HepG2 (cell line): ENCODE results near the gene COBL. TPM values are rescaled to one million over a fixed set of nuclear protein-coding genes. Genes with fewer than 3 reads are reported as not detected.

Source experiments
- ATAC-seq: fragments of 200-7000 bp; cut with Tn5 transposase; 3 replicates; pipeline ENCODE4 v1.9.1; 2020; ENCODE audit warnings: mild to moderate bottlenecking, moderate library complexity
- BruUV-seq: library from RNA; stranded (reverse); fragments of 400-500 nt; replicated peaks from 2 replicates; lab custom pipeline; 2021; lab: Mats Ljungman, UMichigan
- CTCF ChIA-PET: fragments of 300-600 bp; formaldehyde crosslinking; extraction: SDS; loops from one replicate; lab custom pipeline; 2021; ENCODE audit warnings: low total read pairs, inconsistent platforms, low intra/inter-chr PET ratio; lab: Yijun Ruan, JAX
- POLR2A ChIA-PET: fragments of 350-600 bp; sonication (Branson Sonifier 250); formaldehyde crosslinking; loops from one replicate; lab custom pipeline; 2020; ENCODE audit warnings: antibody characterized with exemption, inconsistent platforms; lab: Yijun Ruan, JAX
- DNase-seq: peaks from one replicate; pipeline ENCODE4 v3.0.0-alpha.2; 2015; ENCODE audit warnings: low spot score
- FAIRE-seq: peaks from 3 replicates; lab custom pipeline; 2011; peaks lifted over from hg19 to GRCh38; lab: Jason Lieb, UNC
- H2AFZ ChIP-seq: one replicate; pipeline ENCODE4 v1.6.1; 2011; ENCODE audit warnings: low read length, inconsistent platforms
- H3K27ac ChIP-seq: fragments of 300-600 bp; 3 replicates; pipeline ENCODE4 v1.8.0; 2011; ENCODE audit warnings: mixed run types, mild to moderate bottlenecking, mixed read lengths, low read length, inconsistent platforms; ENCODE audit not compliant: insufficient read depth; ENCODE audit errors: extremely low read length
- H3K27me3 ChIP-seq, 2 experiments: fragments of 200-600 bp in 1 of 2; 2 replicates in 1 of 2; 3 replicates in 1 of 2; pipeline versions ENCODE4 v1.6.0 to v1.8.0; 2011; ENCODE audit warnings: low read length in 2 of 2, mild to moderate bottlenecking in 2 of 2, moderate library complexity in 2 of 2, inconsistent platforms in 1 of 2; ENCODE audit not compliant: insufficient read depth in 2 of 2, control insufficient read depth in 1 of 2
- H3K36me3 ChIP-seq, 2 experiments: fragments of 200-600 bp in 1 of 2; replicated peaks in 1 of 2; 2 replicates in 1 of 2; 3 replicates in 1 of 2; pipeline versions ENCODE4 v1.5.1 to v1.8.0; 2011; ENCODE audit warnings: low read length in 2 of 2, inconsistent platforms in 1 of 2; ENCODE audit not compliant: insufficient read depth in 2 of 2, control insufficient read depth in 1 of 2
- H3K4me1 ChIP-seq: 2 replicates; pipeline ENCODE4 v1.5.1; 2012; ENCODE audit warnings: low read length, inconsistent platforms; ENCODE audit not compliant: insufficient read depth
- H3K4me2 ChIP-seq: 2 replicates; pipeline ENCODE4 v1.6.0; 2011; ENCODE audit warnings: low read depth, low read length, inconsistent platforms
- H3K4me3 ChIP-seq, 3 experiments: fragments of 200-600 bp in 1 of 3; sonication (generic), shearing (Covaris generic) in 1 of 3; replicated peaks in 1 of 3; 2 replicates each; pipeline ENCODE4 v1.5.1; 2011 to 2016; ENCODE audit warnings: low read length in 3 of 3, inconsistent platforms in 2 of 3, low read depth in 2 of 3, mild to moderate bottlenecking in 2 of 3, control low read depth in 1 of 3, mixed read lengths in 1 of 3; ENCODE audit not compliant: insufficient read depth in 1 of 3
- H3K79me2 ChIP-seq: one replicate; pipeline ENCODE4 v1.6.1; 2011; ENCODE audit warnings: low read length, inconsistent platforms; ENCODE audit not compliant: insufficient read depth
- H3K9ac ChIP-seq: 2 replicates; pipeline ENCODE4 v1.6.0; 2011; ENCODE audit warnings: mild to moderate bottlenecking, low read depth, low read length, inconsistent platforms; ENCODE audit not compliant: insufficient read depth
- H3K9me3 ChIP-seq: 2 replicates; pipeline ENCODE4 v1.5.1; 2012; ENCODE audit warnings: mild to moderate bottlenecking, low read length
- H4K20me1 ChIP-seq: 2 replicates; pipeline ENCODE4 v1.6.0; 2011; ENCODE audit warnings: inconsistent platforms, mild to moderate bottlenecking, low read length, moderate library complexity; ENCODE audit not compliant: insufficient read depth
- MYPOP ChIP-seq: sonication (generic); formaldehyde crosslinking; IDR thresholded peaks from 2 replicates; pipeline ENCODE4 v1.8.1; 2023; ENCODE audit warnings: mild to moderate bottlenecking, moderate library complexity, missing genetic modification reagents
- RARG ChIP-seq: sonication (generic); formaldehyde crosslinking; IDR thresholded peaks from 2 replicates; pipeline ENCODE4 v1.4.0; 2020; ENCODE audit warnings: low read depth, mild to moderate bottlenecking, missing genetic modification reagents
- REST ChIP-seq, 2 experiments: IDR thresholded peaks; 2 replicates each; pipeline ENCODE4 v1.6.1; 2011 to 2012; ENCODE audit warnings: low read length in 2 of 2, borderline replicate concordance in 1 of 2, low read depth in 1 of 2, mild to moderate bottlenecking in 1 of 2, moderate library complexity in 1 of 2
- SRSF4 ChIP-seq: fragments of 200-400 bp; formaldehyde crosslinking; IDR thresholded peaks from one replicate; pipeline ENCODE4 v1.6.1; 2018; ENCODE audit warnings: mild to moderate bottlenecking, low read depth, low read length, moderate library complexity; ENCODE audit not compliant: poor library complexity, severe bottlenecking
- TCF7L2 ChIP-seq: IDR thresholded peaks from 2 replicates; pipeline ENCODE4 v1.6.1; 2011; ENCODE audit warnings: mild to moderate bottlenecking, low read depth, low read length, moderate library complexity
- ZKSCAN5 ChIP-seq: sonication (generic); formaldehyde crosslinking; IDR thresholded peaks from 2 replicates; pipeline ENCODE4 v1.5.1; 2020; ENCODE audit warnings: mild to moderate bottlenecking, missing genetic modification reagents
- ZNF280B ChIP-seq: sonication (generic); formaldehyde crosslinking; IDR thresholded peaks from 2 replicates; pipeline ENCODE4 v1.5.0; 2020; ENCODE audit warnings: missing genetic modification reagents, mild to moderate bottlenecking, borderline replicate concordance
- ZNF644 ChIP-seq: IDR thresholded peaks from 2 replicates; pipeline ENCODE4 v1.6.1; 2016; ENCODE audit warnings: low read depth
- WGBS: methylation state at CpG from one replicate; pipeline ENCODE4 v1.1.6; 2017; ENCODE audit warnings: low lambda C conversion rate; 5-methylcytosine and 5-hydroxymethylcytosine counted together
- in situ Hi-C: cut with HindIII; loops from 2 replicates; pipeline ENCODE4 v1.10.0; 2017; ENCODE audit warnings: low pct_unique_long_range_greater_than_20kb; ENCODE audit not compliant: extremely low pct_ligation_motif_present
- intact Hi-C: fragments of 100-400 bp; cut with micrococcal nuclease; formaldehyde crosslinking; loops from one replicate; pipeline ENCODE4 v1.10.0; 2022; ENCODE audit not compliant: unreplicated experiment
- polyA plus RNA-seq, 8 experiments: library from polyadenylated mRNA; depleted of rRNA in 3 of 8; stranded (reverse) in 7 of 8; unstranded in 1 of 8; fragments of >200 nt; fragmentation: Illumina TruSeq in 4 of 8; extraction: Trizol in 4 of 8; gene quantifications; 2 replicates each; pipeline versions ENCODE4 v1.2.1 to v1.2.3, GENCODE V29; 2011 to 2016; ENCODE audit warnings: low read depth in 4 of 8, missing spikeins in 1 of 8, mixed read lengths in 1 of 8; ENCODE audit not compliant: insufficient read depth in 1 of 8
- total RNA-seq, 5 experiments: library from RNA; depleted of rRNA; stranded (reverse); fragments of >200 nt; fragmentation: Illumina TruSeq; extraction: Trizol; gene quantifications; 2 replicates each; pipeline ENCODE4 v1.2.3, GENCODE V29; 2016; ENCODE audit warnings: low read depth in 1 of 5
- TF ChIP-seq, protein P1 (sequence below): sonication (generic); formaldehyde crosslinking; IDR thresholded peaks from 2 replicates; pipeline ENCODE4 v1.4.0; 2020; ENCODE audit warnings: missing genetic modification reagents

COBL gene
- total and polyA plus RNA-seq, 2 of the 13 experiments (the other 11 are each of a cell fraction or from before 2014, with no cell fraction given): 3.8 to 4.9 TPM

DNA sequence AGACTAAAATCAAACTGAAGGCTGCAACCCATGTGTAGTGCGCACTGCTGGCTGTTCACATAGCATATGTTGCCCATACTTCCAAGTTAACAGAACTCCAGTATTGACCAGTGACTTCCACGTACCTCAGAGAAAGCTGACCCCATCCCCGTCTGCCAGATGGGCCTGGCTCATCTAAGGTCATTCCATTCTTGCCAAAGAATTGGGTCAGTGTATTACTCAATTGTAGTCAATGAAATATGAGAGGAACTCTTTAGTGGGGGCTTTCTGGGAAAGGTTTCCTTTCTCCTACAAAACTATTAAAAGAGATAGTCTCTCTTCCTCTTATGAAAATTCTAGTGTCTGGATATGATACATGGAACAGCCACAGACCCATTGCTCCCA lies 238.6 kb downstream of the COBL start:
- FAIRE-seq (no peak), ATAC-seq (no peak), DNase-seq (no peak)
- no peak overlapping the region for H3K4me2 ChIP-seq
- H3K9ac ChIP-seq: no peak overlapping the region
- in situ Hi-C loops (no loop called here), intact Hi-C loops (no loop called here)
- 94% methylated on average over 3 of the region's 3 CpGs for WGBS
- H3K4me1 ChIP-seq: no peaks in the 10 kb centered on the region
- H4K20me1 ChIP-seq: no peaks in the 10 kb centered on the region
- no peaks in the 10 kb centered on the region for H3K79me2 ChIP-seq
- ChIA-PET CTCF (no interaction called here), POLR2A (no interaction called here)
- H3K27ac ChIP-seq: no peak overlapping the region
- peaks cover 0 to 15% of the 10 kb centered on the region in 2 experiments; a peak in 2 of 5 replicates for H3K36me3 ChIP-seq
- no peaks in the 10 kb centered on the region for H3K9me3 ChIP-seq
- H3K27me3 ChIP-seq: no peaks in the 10 kb centered on the region
- no peak overlapping the region for H2AFZ ChIP-seq
- no TSS peak for BruUV-seq
- H3K4me3 ChIP-seq: no peak overlapping the region
- TF ChIP-seq ZKSCAN5 (CRISPR knock-in tag): no peak
- no peak for TF ChIP-seq SRSF4
- no peak for TF ChIP-seq TCF7L2
- TF ChIP-seq ZNF280B (CRISPR knock-in tag): no peak
- TF ChIP-seq ZNF644 (CRISPR knock-in tag): no peak
- TF ChIP-seq MYPOP (CRISPR knock-in tag): no peak
- TF ChIP-seq, protein P1, sequence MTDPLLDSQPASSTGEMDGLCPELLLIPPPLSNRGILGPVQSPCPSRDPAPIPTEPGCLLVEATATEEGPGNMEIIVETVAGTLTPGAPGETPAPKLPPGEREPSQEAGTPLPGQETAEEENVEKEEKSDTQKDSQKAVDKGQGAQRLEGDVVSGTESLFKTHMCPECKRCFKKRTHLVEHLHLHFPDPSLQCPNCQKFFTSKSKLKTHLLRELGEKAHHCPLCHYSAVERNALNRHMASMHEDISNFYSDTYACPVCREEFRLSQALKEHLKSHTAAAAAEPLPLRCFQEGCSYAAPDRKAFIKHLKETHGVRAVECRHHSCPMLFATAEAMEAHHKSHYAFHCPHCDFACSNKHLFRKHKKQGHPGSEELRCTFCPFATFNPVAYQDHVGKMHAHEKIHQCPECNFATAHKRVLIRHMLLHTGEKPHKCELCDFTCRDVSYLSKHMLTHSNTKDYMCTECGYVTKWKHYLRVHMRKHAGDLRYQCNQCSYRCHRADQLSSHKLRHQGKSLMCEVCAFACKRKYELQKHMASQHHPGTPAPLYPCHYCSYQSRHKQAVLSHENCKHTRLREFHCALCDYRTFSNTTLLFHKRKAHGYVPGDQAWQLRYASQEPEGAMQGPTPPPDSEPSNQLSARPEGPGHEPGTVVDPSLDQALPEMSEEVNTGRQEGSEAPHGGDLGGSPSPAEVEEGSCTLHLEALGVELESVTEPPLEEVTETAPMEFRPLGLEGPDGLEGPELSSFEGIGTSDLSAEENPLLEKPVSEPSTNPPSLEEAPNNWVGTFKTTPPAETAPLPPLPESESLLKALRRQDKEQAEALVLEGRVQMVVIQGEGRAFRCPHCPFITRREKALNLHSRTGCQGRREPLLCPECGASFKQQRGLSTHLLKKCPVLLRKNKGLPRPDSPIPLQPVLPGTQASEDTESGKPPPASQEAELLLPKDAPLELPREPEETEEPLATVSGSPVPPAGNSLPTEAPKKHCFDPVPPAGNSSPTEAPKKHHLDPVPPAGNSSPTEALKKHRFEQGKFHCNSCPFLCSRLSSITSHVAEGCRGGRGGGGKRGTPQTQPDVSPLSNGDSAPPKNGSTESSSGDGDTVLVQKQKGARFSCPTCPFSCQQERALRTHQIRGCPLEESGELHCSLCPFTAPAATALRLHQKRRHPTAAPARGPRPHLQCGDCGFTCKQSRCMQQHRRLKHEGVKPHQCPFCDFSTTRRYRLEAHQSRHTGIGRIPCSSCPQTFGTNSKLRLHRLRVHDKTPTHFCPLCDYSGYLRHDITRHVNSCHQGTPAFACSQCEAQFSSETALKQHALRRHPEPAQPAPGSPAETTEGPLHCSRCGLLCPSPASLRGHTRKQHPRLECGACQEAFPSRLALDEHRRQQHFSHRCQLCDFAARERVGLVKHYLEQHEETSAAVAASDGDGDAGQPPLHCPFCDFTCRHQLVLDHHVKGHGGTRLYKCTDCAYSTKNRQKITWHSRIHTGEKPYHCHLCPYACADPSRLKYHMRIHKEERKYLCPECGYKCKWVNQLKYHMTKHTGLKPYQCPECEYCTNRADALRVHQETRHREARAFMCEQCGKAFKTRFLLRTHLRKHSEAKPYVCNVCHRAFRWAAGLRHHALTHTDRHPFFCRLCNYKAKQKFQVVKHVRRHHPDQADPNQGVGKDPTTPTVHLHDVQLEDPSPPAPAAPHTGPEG (CRISPR knock-in tag): no peak
- no peak for TF ChIP-seq REST (IDR thresholded peaks at IDR 0.05; ENCODE audit: borderline replicate concordance in 1 of 2, low read depth in 1 of 2, low read length in 2 of 2)
- TF ChIP-seq RARG (CRISPR knock-in tag): no peak
